Lung microvascular endothelial cell (primary cell): ENCODE measurements around the gene LTA4H. TPM values are rescaled to one million over a fixed set of nuclear protein-coding genes. Genes with fewer than 3 reads are reported as not detected.

Experiments used
- DNase-seq, 2 donors: peaks; one replicate each; pipeline versions ENCODE4 v3.0.0 to v3.0.0-alpha.2; 2010; ENCODE audit warnings: low read depth in 2 of 2
- total RNA-seq: library from RNA; depleted of rRNA; stranded (reverse); fragments of >200 nt; gene quantifications from 2 replicates; pipeline ENCODE4 v1.2.1, GENCODE V29; 2014

The LTA4H gene
- total RNA-seq, 1 donor from 2014 or later, result 47.2 TPM

- DNase-seq, result no peak
Observed at GRCh38 chr12:96057986-96058553, 22.7 kb upstream of the LTA4H start.

GRCh38 chr12:96056646-96057455 lies 21.5 kb upstream of the LTA4H start:
- DNase-seq, result no peak

GRCh38 chr12:96054244-96054610 lies 18.8 kb upstream of the LTA4H start:
- peak in 1 of 2 donors; percentile 88 for DNase-seq

- DNase-seq, result peak in 1 of 2 donors; percentile 81
Observed at GRCh38 chr12:96053476-96054243, 18.3 kb upstream of the LTA4H start.

GRCh38 chr12:96051756-96052485 lies 16.5 kb upstream of the LTA4H start:
- no peak for DNase-seq

- DNase-seq, result no peak
Observed at GRCh38 chr12:96050139-96050538, 14.8 kb upstream of the LTA4H start.

- no peak for DNase-seq
Observed at GRCh38 chr12:96049101-96049500, 13.7 kb upstream of the LTA4H start.

- DNase-seq, result peak; percentile 22 to 64
Observed at GRCh38 chr12:96048393-96048969, 13.1 kb upstream of the LTA4H start.

GRCh38 chr12:96047229-96048211 lies 12.1 kb upstream of the LTA4H start:
- DNase-seq, result peak; percentile 79 to 89

GRCh38 chr12:96046543-96047228 lies 11.3 kb upstream of the LTA4H start:
- no peak for DNase-seq

GRCh38 chr12:96045566-96045965 lies 10.2 kb upstream of the LTA4H start:
- no peak for DNase-seq

GRCh38 chr12:96044943-96045290 lies 9.5 kb upstream of the LTA4H start:
- DNase-seq, result no peak

GRCh38 chr12:96044017-96044942 lies 8.9 kb upstream of the LTA4H start:
- peak in 1 of 2 donors; percentile 43 for DNase-seq

- no peak for DNase-seq
Observed at GRCh38 chr12:96041181-96041580, 5.8 kb upstream of the LTA4H start.

- no peak for DNase-seq
Observed at GRCh38 chr12:96040305-96041133, 5.1 kb upstream of the LTA4H start.

- no peak for DNase-seq
Observed at GRCh38 chr12:96039516-96039915, 4.1 kb upstream of the LTA4H start.

- no peak for DNase-seq
Observed at GRCh38 chr12:96036765-96037455, 1.5 kb upstream of the LTA4H start.
